Measurements from ENCODE around the gene DYRK3. TPM values are rescaled to one million over a fixed set of nuclear protein-coding genes. Genes with fewer than 3 reads are reported as not detected.
"Not testable (repeated sequence)": the region's sequence is repeated elsewhere in the genome, so short reads cannot be mapped to it uniquely, and the experiment has no call there.

DYRK3 gene
- total RNA-seq, 1 donor from 2014 or later, result 1.7 TPM

DNA sequence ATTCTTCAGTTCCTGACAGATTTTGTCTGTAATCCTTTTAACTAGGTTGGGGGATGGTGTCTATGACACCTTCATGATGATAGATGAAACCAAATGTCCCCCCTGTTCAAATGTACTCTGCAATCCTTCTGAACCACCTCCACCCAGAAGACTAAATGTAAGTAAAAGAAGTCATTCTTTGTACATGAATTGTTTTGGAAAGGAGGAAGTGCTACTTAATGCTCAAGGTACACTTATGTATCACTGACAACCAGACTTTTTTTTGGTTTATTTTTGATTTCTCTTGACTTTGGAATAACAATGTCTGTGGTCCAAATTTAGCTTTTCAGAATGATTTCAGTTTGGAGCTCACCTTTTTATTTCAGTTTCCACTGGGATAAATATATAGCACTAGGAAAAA lies 2.3 kb downstream of the DYRK3 start:
- TF ChIP-seq, protein P1, sequence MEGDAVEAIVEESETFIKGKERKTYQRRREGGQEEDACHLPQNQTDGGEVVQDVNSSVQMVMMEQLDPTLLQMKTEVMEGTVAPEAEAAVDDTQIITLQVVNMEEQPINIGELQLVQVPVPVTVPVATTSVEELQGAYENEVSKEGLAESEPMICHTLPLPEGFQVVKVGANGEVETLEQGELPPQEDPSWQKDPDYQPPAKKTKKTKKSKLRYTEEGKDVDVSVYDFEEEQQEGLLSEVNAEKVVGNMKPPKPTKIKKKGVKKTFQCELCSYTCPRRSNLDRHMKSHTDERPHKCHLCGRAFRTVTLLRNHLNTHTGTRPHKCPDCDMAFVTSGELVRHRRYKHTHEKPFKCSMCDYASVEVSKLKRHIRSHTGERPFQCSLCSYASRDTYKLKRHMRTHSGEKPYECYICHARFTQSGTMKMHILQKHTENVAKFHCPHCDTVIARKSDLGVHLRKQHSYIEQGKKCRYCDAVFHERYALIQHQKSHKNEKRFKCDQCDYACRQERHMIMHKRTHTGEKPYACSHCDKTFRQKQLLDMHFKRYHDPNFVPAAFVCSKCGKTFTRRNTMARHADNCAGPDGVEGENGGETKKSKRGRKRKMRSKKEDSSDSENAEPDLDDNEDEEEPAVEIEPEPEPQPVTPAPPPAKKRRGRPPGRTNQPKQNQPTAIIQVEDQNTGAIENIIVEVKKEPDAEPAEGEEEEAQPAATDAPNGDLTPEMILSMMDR (IDR thresholded peaks at IDR 0.05), result no peak
- Mint-ChIP-seq H3K27me3 (ENCODE audit: unreplicated experiment) (peaks cover 2% of the 10 kb centered on the region), H3K27ac (ENCODE audit: unreplicated experiment) (no peak overlapping the region), H3K4me1 (ENCODE audit: unreplicated experiment) (peaks cover 19% of the 10 kb centered on the region), H3K9me3 (ENCODE audit: unreplicated experiment) (no peaks in the 10 kb centered on the region), H3K36me3 (ENCODE audit: unreplicated experiment) (no peaks in the 10 kb centered on the region), H3K4me3 (ENCODE audit: unreplicated experiment) (no peak overlapping the region)
- no peak for DNase-seq (ENCODE audit: extremely low spot score, unreplicated experiment)

DNA sequence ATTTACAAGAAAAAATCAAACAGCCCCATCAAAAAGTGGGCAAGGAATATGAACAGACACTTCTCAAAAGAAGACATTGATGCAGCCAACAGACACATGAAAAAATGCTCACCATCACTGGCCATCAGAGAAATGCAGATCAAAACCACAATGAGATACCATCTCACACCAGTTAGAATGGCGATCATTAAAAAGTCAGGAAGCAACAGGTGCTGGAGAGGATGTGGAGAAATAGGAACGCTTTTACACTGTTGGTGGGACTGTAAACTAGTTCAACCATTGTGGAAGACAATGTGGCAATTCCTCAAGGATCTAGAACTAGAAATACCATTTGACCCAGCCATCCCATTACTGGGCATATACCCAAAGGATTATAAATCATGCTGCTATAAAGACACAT lies 6.7 kb downstream of the DYRK3 start:
- H3K4me3 Mint-ChIP-seq (ENCODE audit: unreplicated experiment); H3K36me3 Mint-ChIP-seq (ENCODE audit: unreplicated experiment); H3K27me3 Mint-ChIP-seq (ENCODE audit: unreplicated experiment); DNase-seq (ENCODE audit: extremely low spot score, unreplicated experiment); H3K9me3 Mint-ChIP-seq (ENCODE audit: unreplicated experiment); H3K27ac Mint-ChIP-seq (ENCODE audit: unreplicated experiment); H3K4me1 Mint-ChIP-seq (ENCODE audit: unreplicated experiment): not testable (repeated sequence)

DNA sequence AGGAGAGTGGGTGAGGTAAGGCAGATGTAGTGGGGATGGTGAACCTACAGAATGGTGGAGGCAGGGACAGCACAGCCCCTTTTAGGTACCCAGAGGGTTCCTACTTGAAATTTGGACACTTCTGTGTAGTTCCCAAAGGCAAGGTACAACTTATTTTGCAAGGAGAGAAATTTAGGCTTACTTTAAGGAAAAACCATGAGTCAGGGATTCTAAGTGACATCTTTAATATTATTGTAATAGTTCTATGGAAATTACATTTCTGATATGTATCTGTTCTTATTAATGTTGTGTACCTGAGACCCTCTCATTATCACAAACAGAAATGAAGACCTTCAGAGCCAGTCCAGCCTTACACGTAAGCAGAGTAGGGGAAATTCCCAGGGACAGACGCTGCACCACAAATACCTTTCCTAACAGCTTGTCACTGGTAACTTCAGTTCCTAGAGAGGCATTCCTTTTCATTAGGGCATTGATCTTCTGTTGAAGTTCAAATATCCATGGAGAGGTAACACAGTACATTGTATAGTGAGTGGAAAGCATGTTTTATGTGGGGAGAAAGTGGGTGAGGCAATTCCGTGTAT lies 7.9 kb downstream of the DYRK3 start:
- TF ChIP-seq, protein P1 (IDR thresholded peaks at IDR 0.05), result no peak
- Mint-ChIP-seq H3K27me3 (ENCODE audit: unreplicated experiment) (no peaks in the 10 kb centered on the region), H3K36me3 (ENCODE audit: unreplicated experiment) (peaks cover 3% of the 10 kb centered on the region), H3K9me3 (ENCODE audit: unreplicated experiment) (no peaks in the 10 kb centered on the region), H3K4me3 (ENCODE audit: unreplicated experiment) (no peak overlapping the region), H3K27ac (ENCODE audit: unreplicated experiment) (no peak overlapping the region), H3K4me1 (ENCODE audit: unreplicated experiment) (no peaks in the 10 kb centered on the region)
- peak; percentile 13 for DNase-seq (ENCODE audit: extremely low spot score, unreplicated experiment)

DNA sequence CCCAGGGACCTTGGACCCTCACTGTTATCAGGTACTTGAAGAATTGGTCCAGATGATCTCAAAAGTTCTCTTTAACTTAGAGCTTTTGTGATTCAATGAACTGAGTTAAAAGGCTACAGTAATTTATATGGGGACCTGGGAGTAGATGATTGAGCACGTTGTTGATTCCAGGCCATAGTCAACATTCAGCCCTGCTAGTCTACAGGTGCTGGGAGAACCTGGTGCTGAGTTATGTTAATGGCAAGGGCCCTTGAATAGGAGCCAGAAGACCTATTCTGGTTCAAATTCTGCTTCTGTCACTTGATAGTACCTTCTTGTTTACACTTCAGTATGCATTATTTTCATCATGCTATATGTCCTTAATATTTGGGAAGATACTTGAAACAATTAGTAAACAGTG lies 11.2 kb downstream of the DYRK3 start:
- Mint-ChIP-seq H3K4me1 (ENCODE audit: unreplicated experiment) (no peaks in the 10 kb centered on the region), H3K27ac (ENCODE audit: unreplicated experiment) (no peak overlapping the region), H3K36me3 (ENCODE audit: unreplicated experiment) (peaks cover 3% of the 10 kb centered on the region), H3K9me3 (ENCODE audit: unreplicated experiment) (no peaks in the 10 kb centered on the region), H3K27me3 (ENCODE audit: unreplicated experiment) (no peaks in the 10 kb centered on the region), H3K4me3 (ENCODE audit: unreplicated experiment) (no peak overlapping the region)
- TF ChIP-seq, protein P1 (IDR thresholded peaks at IDR 0.05), result no peak
- no peak for DNase-seq (ENCODE audit: extremely low spot score, unreplicated experiment)

DNA sequence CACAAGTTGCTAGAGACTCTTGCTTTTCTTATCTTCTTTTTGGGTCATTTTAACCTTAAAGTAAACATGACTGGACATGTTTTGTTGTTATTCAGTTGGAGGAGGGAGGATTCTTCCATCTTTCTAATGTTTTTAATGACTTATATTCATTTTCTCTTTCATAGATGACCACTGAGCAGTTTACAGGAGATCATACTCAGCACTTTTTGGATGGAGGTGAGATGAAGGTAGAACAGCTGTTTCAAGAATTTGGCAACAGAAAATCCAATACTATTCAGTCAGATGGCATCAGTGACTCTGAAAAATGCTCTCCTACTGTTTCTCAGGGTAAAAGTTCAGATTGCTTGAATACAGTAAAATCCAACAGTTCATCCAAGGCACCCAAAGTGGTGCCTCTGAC lies 11.9 kb downstream of the DYRK3 start:
- Mint-ChIP-seq H3K27me3 (ENCODE audit: unreplicated experiment) (no peaks in the 10 kb centered on the region), H3K4me1 (ENCODE audit: unreplicated experiment) (peaks cover 1% of the 10 kb centered on the region), H3K27ac (ENCODE audit: unreplicated experiment) (no peak overlapping the region), H3K9me3 (ENCODE audit: unreplicated experiment) (no peaks in the 10 kb centered on the region), H3K36me3 (ENCODE audit: unreplicated experiment) (peaks cover 3% of the 10 kb centered on the region), H3K4me3 (ENCODE audit: unreplicated experiment) (no peak overlapping the region)
- no peak for DNase-seq (ENCODE audit: extremely low spot score, unreplicated experiment)
- TF ChIP-seq, protein P1 (IDR thresholded peaks at IDR 0.05), result no peak

Measured in osteocyte (in vitro differentiated cells).